HG02623 (cell line): ENCODE measurements around the gene ZNRF3.
"Not testable (repeated sequence)": the region's sequence is repeated elsewhere in the genome, so short reads cannot be mapped to it uniquely, and the experiment has no call there.

Experiments
- ATAC-seq: cut with Tn5 transposase; IDR thresholded peaks from one replicate; pipeline ENCODE4 v1.9.1; 2021; ENCODE audit warnings: moderate library complexity; ENCODE audit not compliant: unreplicated experiment

The ZNRF3 gene

GRCh38 chr22:29030618-29031226 lies 147.3 kb downstream of the ZNRF3 start:
- no peak for ATAC-seq

DNA sequence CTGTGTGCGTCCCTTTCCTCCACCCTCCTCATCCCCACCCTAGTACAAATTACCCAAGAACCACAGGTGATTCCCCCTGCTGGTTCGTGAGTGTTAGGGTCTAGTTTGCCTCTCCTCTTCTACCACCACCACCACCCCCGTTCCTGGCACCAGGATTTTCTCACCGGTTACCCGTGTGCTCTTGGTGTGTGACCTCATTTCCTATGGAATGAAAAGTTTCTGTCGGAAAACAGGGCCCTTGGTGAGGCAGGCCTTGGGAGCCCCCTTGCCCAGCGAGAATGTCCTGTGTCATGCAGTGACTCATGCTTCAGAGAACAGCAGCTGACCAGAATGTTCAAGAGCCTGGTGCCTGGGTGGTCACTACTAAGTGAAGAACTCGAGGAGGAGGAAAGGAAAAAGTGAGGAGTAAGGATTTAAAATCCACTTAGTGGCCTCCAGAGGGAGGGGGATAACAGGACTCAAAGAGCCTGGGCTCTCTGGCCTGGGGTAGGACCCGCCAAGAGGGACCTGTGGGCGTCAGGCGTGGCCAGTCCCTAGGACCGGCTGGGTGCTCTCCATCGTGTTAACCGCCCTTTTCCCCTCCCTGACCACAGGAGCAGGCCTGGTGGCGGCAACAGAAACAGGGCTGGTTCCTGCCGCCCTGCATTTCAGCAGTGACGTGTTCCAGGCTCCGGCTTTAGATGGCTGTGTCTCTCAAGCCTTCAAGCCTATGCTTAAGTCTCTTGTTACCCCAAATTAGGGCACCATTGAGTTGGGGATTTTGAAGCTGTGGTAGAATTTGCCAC lies 148.0 kb downstream of the ZNRF3 start:
- ATAC-seq, result no peak

DNA sequence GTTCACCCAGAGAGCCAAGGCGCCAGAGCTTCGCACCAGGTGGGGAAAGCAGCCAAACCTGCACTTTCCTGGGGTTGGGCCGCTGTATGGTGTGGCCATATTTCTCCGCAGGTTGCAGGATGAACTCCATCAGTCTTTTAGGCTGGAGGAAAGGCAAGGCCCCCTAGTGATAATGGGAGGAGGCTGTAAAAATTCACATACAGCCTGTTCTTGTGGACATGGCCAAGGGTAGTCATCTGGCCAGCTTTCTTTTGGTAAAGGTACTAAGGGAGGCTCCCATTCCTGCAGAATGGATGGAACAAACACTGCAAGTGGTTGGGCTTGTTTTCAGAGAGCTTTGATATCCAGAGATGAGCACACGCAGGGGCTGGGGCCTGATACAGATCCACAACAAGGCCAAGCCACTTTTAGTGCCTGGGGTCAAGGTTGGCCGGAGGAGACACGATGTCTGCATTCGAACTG lies 148.7 kb downstream of the ZNRF3 start:
- ATAC-seq, result no peak

DNA sequence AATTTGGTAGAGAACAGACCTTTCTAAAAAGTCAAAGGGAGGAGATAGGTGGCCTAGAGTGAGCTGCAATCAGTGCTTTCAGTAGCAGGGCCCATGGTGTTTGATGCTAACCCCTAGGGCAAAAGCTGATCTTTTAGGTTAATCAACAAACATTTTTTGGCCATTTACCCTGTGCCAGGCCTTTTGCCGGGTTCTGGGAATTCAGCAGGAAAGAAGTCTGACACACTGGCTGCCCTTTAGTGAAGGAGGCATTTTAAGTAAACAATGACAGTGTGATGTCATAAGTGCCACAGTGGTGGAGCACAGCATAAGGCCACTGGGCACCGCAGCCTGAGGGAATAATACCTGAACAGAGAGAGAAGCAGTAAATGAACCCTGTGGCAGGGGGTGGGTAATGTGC lies 149.2 kb downstream of the ZNRF3 start:
- ATAC-seq, result no peak

DNA sequence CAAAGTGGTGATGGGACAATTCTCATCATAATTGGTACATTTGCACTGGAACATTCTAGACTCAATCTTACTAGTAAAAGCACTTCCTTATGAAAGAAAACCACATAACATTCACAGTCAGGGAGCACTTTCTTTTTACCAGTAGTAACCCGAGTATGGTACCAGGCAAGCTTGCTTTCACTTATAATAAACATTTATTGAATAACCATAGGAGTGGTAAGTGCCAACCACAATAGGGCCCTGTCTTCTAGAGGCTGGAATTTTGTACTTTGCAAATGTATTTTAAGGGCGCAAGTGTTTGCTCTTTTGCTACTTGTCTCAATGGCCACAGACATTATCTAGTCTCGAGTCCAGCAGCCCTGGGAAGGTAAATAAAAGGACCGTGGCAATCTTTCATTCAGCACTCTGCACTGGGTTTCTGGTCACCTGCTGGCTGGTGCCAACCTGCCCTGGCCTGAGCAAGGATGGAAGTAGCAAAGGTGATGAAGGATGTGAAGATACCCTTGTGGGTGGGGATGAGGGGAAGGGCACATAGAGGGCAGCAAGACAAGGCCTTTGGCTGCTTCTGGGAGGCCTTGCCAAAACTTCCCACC lies 154.1 kb downstream of the ZNRF3 start:
- ATAC-seq, result no peak

- no peak for ATAC-seq
Measured at GRCh38 chr22:29039148-29039547, 155.8 kb downstream of the ZNRF3 start.

DNA sequence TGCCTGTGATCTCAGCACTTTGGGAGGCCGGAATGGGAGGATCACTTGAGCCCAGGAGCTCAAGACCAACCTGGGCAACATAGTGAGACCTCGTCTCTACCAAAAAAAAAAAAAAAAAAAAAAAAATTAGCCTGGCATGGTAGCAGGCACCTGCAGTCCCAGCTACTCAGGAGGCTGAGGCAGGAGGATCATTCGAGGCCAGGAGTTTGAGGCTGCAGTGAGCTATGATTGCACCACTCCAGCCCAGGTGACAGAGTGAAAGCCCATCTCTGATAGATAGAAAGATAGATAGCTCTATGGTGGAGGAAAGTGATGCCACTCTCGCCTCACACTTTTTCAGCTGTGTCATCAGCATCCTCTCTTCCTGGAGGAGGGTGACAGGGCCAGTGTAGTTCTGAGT lies 156.3 kb downstream of the ZNRF3 start:
- ATAC-seq, result not testable (repeated sequence)

DNA sequence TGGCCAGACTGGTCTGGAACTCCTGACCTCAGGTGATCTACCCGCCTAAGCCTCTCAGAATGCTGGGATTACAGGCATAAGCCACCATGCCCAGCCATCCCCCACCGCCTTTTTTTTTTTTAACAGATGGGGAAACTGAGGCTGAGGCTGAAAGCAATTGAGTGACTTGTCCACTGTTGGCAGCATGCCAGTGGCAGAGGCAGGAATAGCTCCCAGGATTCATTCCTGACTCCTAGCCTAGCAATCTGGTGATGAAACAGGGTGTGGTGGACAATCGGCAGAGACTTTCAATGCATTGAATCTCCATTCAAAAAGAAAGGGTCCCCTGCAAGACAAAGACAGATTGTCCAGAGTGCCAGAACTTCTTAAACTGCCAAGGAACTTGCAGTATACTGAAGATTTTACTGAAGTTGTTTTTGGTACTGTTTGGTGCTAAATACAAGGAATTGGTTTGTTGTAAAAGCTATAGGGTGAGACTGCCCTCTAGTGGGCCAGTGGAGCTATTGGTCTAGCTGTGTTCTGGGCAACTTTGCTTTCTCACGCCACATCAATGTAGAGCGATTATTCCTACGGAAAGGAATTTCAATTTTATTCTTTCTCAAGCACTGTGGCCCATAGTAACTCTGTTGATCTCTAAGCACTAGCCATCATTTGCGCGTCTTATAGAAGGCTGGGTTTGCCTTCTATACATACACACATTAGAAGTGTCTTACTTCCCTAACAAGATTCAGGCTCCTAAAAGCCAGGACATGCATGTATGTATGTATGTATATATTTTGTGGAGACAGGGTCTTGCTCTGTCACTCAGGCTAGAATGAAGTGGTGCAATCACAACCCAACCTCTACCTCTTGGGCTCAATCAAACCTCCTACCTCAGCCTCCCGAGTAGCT lies 157.3 kb downstream of the ZNRF3 start:
- no peak for ATAC-seq

DNA sequence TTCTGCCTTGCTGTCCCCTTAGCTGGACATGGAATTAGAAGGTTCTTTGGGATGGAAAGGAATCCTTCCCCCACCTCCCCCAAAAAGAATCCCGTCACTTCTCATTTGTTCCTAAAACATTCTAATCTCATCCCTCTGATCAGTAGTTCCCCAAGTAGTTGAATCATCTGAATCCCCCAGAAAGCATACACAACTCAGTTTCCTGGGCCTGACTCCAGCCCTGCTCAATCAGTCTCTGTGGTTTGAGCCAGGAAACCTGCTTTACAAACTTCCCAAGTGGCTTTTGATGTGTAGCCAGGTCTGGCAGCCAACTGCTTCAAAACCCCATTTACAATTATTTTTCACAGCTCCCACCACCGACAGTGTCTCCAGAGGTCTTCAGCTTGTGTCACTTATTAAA lies 158.0 kb downstream of the ZNRF3 start:
- ATAC-seq, result no peak

DNA sequence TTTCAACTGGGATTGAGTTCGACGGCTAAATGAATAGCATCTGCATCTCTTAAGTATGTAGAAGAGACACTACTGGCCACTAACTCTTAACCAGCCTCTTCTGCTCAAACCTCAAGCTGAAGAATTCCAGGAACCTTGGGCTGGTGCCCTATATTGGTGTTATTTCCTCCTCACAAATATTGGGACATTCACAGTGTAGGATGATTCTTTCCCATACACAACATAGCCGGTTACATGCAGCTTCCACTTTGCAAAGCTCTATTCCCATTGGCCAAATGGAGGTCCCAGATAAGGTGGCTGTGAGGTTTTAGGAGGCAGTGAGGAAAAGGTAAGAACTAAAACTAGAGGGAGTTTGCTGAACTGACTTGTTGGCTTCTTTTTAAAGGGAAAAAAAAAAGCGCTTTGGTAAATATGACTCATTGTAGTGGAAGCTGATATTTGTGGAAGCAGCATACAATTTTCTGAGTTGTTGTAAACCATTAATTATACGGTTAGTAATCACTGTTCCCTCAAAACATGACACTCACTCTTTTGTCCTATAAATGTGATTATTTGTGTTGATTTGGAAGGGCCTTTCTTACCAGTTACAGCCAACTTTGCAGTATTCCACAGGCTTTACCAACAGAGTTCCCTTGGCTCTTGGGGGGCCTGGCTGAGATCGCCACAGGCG lies 160.7 kb downstream of the ZNRF3 start:
- ATAC-seq, result no peak

- no peak for ATAC-seq
Measured at GRCh38 chr22:29044657-29045176, 161.3 kb downstream of the ZNRF3 start.

- no peak for ATAC-seq
Measured at GRCh38 chr22:29048822-29049654, 165.7 kb downstream of the ZNRF3 start.

- ATAC-seq, result no peak
Measured at GRCh38 chr22:29049655-29050263, 166.4 kb downstream of the ZNRF3 start.

DNA sequence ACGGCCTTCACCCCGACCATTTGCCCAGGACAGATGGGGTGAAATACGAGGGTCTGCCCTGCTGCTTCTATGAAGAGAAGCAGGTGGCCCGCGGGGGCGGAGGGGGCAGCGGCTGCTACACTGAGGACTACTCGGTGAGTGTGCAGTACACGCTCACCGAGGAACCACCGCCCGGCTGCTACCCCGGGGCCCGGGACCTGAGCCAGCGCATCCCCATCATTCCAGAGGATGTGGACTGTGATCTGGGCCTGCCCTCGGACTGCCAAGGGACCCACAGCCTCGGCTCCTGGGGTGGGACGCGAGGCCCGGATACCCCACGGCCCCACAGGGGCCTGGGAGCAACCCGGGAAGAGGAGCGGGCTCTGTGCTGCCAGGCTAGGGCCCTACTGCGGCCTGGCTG lies 167.1 kb downstream of the ZNRF3 start:
- ATAC-seq, result no peak

DNA sequence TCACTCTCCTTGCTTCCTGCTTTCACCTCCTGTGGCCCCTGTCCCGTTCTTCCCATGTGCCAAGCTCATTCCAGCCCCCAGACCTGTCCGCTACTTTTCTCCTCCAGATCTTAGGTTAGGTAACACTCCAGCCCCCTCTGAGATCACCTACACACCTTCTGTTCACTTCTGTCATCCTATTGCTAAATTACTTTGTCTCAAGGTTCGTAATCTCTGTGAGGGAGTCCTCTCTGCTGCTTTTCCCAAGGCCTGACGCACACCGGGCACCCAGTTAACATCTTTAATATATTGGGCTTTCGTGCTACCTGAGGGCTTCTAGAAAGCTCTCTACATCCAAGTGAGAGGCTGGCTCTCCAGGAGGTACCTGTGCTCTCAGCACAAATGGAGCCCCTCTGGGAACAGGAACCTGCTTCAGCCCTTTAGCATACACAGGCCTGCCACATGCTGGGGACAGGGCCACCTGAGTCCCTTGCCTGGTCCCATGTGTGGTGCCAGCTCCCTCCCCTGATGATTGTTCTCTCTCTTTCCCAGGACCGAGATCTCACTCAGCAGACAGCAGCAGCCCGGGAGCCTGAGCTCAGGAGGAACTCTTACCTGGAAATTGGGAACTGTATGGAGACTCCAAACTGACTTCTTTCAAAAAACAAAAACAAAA lies 169.8 kb downstream of the ZNRF3 start:
- ATAC-seq, result no peak

- ATAC-seq, result no peak
Measured at GRCh38 chr22:29054251-29054767, 170.9 kb downstream of the ZNRF3 start.

GRCh38 chr22:29055192-29055830 lies 171.9 kb downstream of the ZNRF3 start:
- ATAC-seq, result no peak

GRCh38 chr22:29056472-29056871 lies 173.1 kb downstream of the ZNRF3 start:
- ATAC-seq, result no peak
